Renal cortical epithelial cell (primary cell): ENCODE measurements around the gene ATL2. TPM values are rescaled to one million over a fixed set of nuclear protein-coding genes. Genes with fewer than 3 reads are reported as not detected.
"Not testable (repeated sequence)": the region's sequence is repeated elsewhere in the genome, so short reads cannot be mapped to it uniquely, and the experiment has no call there.

ENCODE experiments used
- DNase-seq: peaks from one replicate; pipeline ENCODE4 v3.0.0-alpha.2; 2011; ENCODE audit warnings: low read depth
- total RNA-seq: library from RNA; depleted of rRNA; stranded (reverse); fragments of >200 nt; gene quantifications from 2 replicates; pipeline ENCODE4 v1.2.3, GENCODE V29; 2014

ATL2 gene
- 110 and 186 TPM in 2 replicates for total RNA-seq

DNA sequence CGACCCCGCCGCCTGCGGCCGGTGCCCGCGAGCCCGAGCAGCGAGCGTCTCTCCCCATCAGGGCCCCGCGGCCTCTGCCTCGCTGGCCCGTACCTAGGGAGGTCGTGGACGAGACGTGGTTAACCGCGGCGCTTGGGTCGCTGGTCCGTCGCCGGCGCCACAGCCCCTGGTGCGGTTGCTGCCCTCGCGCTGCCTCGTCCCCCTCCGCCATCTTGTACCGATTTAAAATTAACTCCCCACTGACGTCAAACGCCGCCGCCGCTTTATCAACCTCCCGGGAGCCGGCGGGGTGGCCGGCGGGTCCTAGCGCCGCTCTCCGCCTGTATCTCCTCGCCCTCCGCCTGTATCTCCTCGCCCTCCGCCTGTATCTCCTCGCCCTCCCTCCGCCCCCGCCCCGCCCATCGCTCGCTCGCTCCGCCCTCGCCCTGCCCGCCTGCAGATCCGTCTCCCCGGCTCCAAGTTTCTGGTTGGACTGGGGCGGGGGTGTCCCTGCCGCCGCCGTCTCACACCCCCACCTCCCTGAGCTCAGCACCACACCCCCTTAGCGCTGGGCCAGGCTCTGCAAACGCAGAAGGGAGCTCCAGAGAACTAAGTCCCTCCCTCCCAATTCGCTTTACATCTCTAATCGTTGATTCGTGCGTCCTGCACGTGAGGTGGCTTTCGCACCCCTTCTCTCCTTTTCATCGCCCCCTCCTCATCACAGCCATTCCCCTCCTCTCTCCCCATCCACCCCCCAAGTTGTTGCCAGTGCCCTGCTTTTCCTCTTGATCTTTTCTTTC is at the start of gene ATL2:
TSS of gene ATL2 (minus strand) at position 224 of the 779 bp plus-strand sequence. CDS start at position 211, 13 bp downstream.
- peak; percentile 75 for DNase-seq

DNA sequence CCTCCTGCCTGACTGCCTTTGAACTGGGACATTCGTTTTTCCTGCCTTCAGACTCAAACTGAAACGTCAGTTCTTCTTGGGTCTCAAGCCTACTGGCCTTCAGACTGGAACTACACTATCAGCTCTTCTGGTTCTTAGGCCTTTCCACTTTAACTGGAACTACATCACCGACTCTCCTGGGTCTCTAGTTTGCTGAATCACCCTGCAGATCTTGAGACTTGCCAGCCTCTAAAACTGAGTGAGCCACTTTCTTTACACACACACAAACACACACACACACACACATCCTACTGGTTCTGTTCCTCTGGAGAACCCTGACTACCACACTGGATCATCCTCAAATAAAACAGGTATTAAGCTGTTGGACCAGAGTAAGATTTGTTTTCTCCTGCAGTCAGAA is 46.7 kb upstream of the ATL2 start:
- no peak for DNase-seq

- DNase-seq = peak; percentile 90
Observed at GRCh38 chr2:38421274-38422056, 44.4 kb upstream of the ATL2 start.

- no peak for DNase-seq
Observed at GRCh38 chr2:38419499-38419898, 42.4 kb upstream of the ATL2 start.

DNA sequence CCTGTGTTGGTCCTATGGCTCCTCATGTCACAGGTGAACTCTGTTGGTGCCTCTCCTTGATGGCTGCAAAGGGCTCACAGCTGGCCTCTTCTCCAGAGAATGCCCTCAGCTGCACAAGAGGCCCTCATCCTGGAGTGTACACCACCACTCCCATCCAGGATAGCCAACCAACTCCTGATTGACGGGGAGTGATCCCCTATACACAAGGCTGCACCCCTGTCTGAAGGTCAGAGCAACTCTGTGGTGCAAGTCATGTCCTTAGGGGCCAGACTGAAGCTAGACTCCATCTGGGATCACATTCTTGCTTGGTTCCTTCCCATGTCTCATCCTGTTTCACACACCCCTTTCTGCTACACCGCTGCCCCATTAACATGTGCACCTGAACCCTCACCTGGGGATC is 41.7 kb upstream of the ATL2 start:
- DNase-seq = no peak

DNA sequence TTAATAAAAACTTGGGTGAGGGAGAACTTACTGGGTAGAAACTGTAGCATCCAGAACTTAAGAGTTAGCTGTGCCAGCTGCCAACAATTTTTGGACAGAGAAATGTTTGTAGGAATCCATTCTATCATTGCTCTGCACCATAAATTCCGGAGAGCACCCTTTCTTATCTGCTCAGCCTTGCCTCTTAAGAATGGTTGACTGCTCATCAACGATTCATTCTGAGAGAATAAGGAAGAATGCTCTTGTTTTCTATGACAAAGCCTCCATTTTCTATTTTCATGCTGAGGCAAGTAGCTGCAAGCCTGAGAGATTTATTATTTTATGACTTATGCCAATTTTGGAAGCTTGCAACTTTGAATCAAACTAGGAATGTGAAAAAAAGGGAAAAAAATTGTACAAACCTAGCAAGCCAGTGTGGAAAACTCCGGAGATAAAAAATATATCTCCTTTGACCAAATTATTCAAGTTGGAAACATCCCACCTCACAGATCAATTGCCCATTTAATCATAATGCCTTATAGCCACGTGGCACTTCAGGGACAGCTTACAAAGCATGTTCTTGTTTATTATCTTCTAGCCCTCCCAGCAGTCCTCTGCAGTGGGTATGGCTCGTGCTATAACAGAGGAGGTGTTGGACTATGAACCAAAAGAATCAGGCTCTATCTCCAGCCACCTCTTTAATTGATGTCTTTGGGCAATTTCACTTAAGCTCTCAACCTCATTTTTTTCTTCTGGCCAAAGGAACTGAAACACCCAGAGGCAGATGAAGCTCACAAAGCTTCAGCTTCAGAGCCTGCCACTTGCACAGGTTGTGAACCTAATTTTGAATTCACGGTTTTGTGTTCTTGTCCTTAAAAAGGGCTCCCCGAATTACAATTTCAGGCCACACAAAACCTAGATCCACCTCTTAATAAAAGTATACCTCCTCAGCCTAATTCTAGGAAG is 40.9 kb upstream of the ATL2 start:
- DNase-seq = no peak

GRCh38 chr2:38416296-38417036 is 39.4 kb upstream of the ATL2 start:
- DNase-seq = no peak

GRCh38 chr2:38415728-38416291 is 38.7 kb upstream of the ATL2 start:
- no peak for DNase-seq

- DNase-seq = no peak
Observed at GRCh38 chr2:38415023-38415422, 38.0 kb upstream of the ATL2 start.

DNA sequence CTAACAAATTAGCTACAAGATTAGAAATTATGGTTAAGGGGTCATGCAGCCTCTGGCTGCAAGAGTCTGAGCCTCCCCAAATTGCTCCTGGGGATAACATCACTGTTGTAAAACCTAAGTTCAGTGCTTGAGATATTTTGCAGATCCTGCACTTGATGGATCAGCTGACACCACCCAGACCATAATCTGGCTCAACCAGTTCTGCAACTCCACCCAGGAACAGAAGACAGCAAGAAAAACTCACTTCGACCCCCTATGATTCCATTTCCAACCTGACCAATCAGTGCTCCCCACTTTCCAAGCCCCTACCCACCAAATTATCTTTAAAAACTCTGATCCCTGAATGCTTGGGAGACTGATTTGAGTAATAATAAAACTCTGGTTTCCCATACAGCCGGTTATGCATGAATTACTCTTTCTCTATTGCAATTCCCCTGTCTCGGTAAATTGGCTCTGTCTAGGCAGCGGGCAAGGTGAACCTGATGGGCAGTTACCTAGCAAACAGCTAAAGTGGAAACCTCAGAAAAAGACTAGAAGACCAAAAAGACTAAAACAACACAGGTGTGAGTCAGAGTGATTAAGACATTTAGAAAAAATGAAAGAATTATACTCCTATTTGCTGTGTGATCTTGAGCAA is 35.3 kb upstream of the ATL2 start:
- not testable (repeated sequence) for DNase-seq

- DNase-seq = no peak
Observed at GRCh38 chr2:38409156-38410102, 32.4 kb upstream of the ATL2 start.

DNA sequence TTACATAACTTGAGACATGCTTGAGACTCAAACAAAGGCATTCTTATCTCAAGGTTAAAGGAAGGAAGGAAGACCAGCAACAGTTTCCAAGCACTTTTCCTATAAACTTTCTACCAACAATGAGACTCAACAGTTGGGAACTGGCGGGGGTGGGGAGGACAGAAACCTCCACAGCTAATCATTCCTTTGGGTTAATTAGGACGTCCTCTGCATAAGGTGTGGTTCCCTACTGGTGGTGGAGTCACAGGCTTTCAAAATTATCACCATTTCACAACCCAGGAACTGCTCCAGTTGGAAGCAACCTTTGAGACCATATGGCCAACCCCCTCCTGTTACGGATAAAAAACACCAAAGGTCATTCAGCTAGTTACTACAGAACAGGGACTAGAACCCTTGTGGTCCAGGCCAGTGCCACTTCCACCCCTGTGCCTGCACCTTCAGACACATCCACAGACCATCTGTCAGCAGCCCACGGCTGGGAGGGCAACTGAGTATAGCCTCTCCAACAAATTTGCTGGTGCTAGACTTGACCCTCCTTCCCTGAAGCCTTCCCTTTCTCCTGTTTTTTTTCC is 30.1 kb upstream of the ATL2 start:
- no peak for DNase-seq

GRCh38 chr2:38406597-38407110 is 29.6 kb upstream of the ATL2 start:
- peak; percentile 62 for DNase-seq

GRCh38 chr2:38405917-38406596 is 29.0 kb upstream of the ATL2 start:
- no peak for DNase-seq

DNA sequence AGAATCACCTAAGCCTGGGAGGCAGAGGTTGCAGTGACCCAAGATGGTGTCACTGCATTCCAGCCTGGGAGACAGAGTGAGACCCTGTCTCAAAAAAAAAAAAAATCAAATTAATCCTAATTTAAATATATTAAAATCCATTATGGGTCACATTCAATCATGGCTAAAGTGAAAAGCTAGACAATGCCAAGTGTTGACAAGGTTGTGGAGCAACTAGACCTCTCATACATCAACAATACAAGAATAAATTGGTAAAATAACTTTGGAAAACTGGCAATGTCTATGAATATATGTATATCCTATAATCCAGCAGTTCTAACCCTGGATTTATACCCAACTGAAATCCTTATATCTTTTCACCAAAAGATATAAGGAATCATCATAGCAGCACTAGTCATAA is 23.4 kb upstream of the ATL2 start:
- DNase-seq = no peak

GRCh38 chr2:38398739-38399138 is 21.7 kb upstream of the ATL2 start:
- DNase-seq = no peak

DNA sequence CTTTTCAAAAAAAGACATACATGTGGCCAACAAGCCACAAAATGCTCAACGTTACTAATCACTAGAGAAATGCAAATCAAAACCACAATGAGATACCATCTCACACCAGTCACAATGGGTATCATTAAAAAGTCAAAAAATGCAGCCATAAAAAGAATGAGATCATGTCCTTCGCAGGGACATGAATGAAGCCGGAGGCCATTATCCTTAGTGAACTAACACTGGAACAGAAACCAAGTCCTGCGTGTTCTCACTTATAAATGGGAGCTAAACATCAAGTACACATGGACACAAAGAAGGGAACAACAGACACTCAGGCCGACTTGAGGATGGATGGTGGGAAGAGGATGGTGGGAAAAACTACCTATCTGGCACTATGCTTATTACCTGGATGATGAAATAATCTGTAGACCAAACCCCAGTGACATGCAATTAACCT is 17.8 kb upstream of the ATL2 start:
- DNase-seq = peak; percentile 81

DNA sequence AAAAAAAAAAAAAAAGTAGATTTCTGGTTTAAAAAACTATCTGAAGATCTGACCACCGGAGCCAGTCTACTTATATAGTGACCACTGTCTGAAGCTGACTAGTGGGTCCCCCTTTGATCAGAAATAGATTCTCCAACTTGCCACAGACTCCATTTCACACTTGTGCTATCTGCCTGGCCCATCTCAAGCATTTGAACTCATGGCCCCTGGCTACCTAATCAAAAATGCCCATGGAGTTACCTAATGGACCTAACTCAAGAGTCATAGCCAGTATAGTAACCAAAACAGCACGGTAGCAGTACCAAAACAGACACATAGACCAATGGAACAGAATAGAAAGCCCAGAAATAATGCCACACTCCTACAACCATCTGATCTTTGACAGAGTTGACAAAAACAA is 17.0 kb upstream of the ATL2 start:
- no peak for DNase-seq
